ENCODE measurements around the gene SMOC2. TPM values are rescaled to one million over a fixed set of nuclear protein-coding genes. Genes with fewer than 3 reads are reported as not detected.

The SMOC2 gene
- total RNA-seq, 1 donor from 2014 or later, result not detected

GRCh38 chr6:168715643-168716481, 274.9 kb downstream of the SMOC2 start:
- Histone ChIP-seq H3K4me3 (ENCODE audit: low read depth, low read length) (no peak overlapping the region), H3K27me3 (ENCODE audit: control insufficient read depth, insufficient read depth, low read length) (no peaks in the 10 kb centered on the region), H3K36me3 (ENCODE audit: control insufficient read depth, insufficient read depth, low read length) (no peaks in the 10 kb centered on the region)
- DNase-seq (ENCODE audit: low read depth), result no peak
- no peak for TF ChIP-seq CTCF (IDR thresholded peaks at IDR 0.05; ENCODE audit: insufficient read depth, low read length, poor library complexity, severe bottlenecking)

- TF ChIP-seq CTCF (IDR thresholded peaks at IDR 0.05; ENCODE audit: insufficient read depth, low read length, poor library complexity, severe bottlenecking), result no peak
- Histone ChIP-seq H3K27me3 (ENCODE audit: control insufficient read depth, insufficient read depth, low read length) (no peaks in the 10 kb centered on the region), H3K36me3 (ENCODE audit: control insufficient read depth, insufficient read depth, low read length) (no peaks in the 10 kb centered on the region), H3K4me3 (ENCODE audit: low read depth, low read length) (no peak overlapping the region)
- DNase-seq (ENCODE audit: low read depth), result no peak
Observed at GRCh38 chr6:168716581-168716980, 275.6 kb downstream of the SMOC2 start.

- Histone ChIP-seq H3K36me3 (ENCODE audit: control insufficient read depth, insufficient read depth, low read length) (no peaks in the 10 kb centered on the region), H3K27me3 (ENCODE audit: control insufficient read depth, insufficient read depth, low read length) (no peaks in the 10 kb centered on the region), H3K4me3 (ENCODE audit: low read depth, low read length) (no peak overlapping the region)
- no peak for DNase-seq (ENCODE audit: low read depth)
- no peak for TF ChIP-seq CTCF (IDR thresholded peaks at IDR 0.05; ENCODE audit: insufficient read depth, low read length, poor library complexity, severe bottlenecking)
Observed at GRCh38 chr6:168717491-168717890, 276.5 kb downstream of the SMOC2 start.

Other genes with a start within 250 kb of the SMOC2 start
- 0.84 and 0.96 TPM in 2 replicates for gene DACT2, start 121.4 kb upstream of the SMOC2 start, total RNA-seq

Measured in kidney epithelial cell (primary cell).